WTC11 (cell line): ENCODE results near the gene PURA. TPM values are rescaled to one million over a fixed set of nuclear protein-coding genes. Genes with fewer than 3 reads are reported as not detected.

ENCODE experiments used
- ATAC-seq: fragments of 200-7000 bp; cut with Tn5 transposase; 2 replicates; pipeline ENCODE4 v1.10.0; 2021; ENCODE audit warnings: mild to moderate bottlenecking, moderate library complexity
- CTCF ChIA-PET: fragments of 300-600 bp; sonication (Branson Sonifier 250); formaldehyde crosslinking; loops from one replicate; lab custom pipeline; 2021; ENCODE audit warnings: antibody characterized with exemption; lab: Charles Lee
- POLR2A ChIA-PET: fragments of 350-600 bp; sonication (Branson Sonifier 250); formaldehyde crosslinking; loops from one replicate; lab custom pipeline; 2021; ENCODE audit warnings: antibody characterized with exemption; lab: Charles Lee
- DNase-seq: peaks from one replicate; pipeline ENCODE4 v3.0.0; 2021; ENCODE audit warnings: low spot score
- H3K27ac Mint-ChIP-seq: 2 replicates; pipeline ENCODE4 v1.8.0; 2021; ENCODE audit warnings: mixed read lengths
- H3K27me3 Mint-ChIP-seq: 2 replicates; pipeline ENCODE4 v1.8.0; 2021; ENCODE audit warnings: low read depth, mild to moderate bottlenecking, moderate library complexity, mixed read lengths
- H3K36me3 Mint-ChIP-seq: 2 replicates; pipeline ENCODE4 v1.8.0; 2021; ENCODE audit warnings: mixed read lengths
- H3K4me1 Mint-ChIP-seq: 2 replicates; pipeline ENCODE4 v1.8.0; 2022; ENCODE audit warnings: mixed read lengths
- H3K4me3 Mint-ChIP-seq: 2 replicates; pipeline ENCODE4 v1.8.0; 2021; ENCODE audit warnings: mild to moderate bottlenecking, moderate library complexity, mixed read lengths
- H3K9me3 Mint-ChIP-seq: 2 replicates; pipeline ENCODE4 v1.8.0; 2021; ENCODE audit warnings: mixed read lengths
- CBFB ChIP-seq: sonication (generic); formaldehyde crosslinking; IDR thresholded peaks from 2 replicates; pipeline ENCODE4 v1.8.1; 2022; ENCODE audit warnings: mild to moderate bottlenecking, low read depth, missing genetic modification reagents
- FOXP1 ChIP-seq: sonication (generic); formaldehyde crosslinking; IDR thresholded peaks from 2 replicates; pipeline ENCODE4 v1.8.0; 2022; ENCODE audit warnings: missing genetic modification reagents, mild to moderate bottlenecking, moderate library complexity, borderline replicate concordance
- GRHL2 ChIP-seq: fragments of 250-450 bp; sonication (Bioruptor Pico); IDR thresholded peaks from 2 replicates; pipeline ENCODE4 v1.8.0; 2022; ENCODE audit warnings: mild to moderate bottlenecking, moderate library complexity; ENCODE audit not compliant: insufficient replicate concordance, severe bottlenecking
- JUN ChIP-seq: sonication (generic); formaldehyde crosslinking; IDR thresholded peaks from 2 replicates; pipeline ENCODE4 v1.8.0; 2023; ENCODE audit warnings: mild to moderate bottlenecking, missing genetic modification reagents
- OVOL2 ChIP-seq: fragments of 250-450 bp; sonication (Bioruptor Pico); IDR thresholded peaks from 2 replicates; pipeline ENCODE4 v1.9.0; 2021; ENCODE audit warnings: mild to moderate bottlenecking, borderline replicate concordance
- RELA ChIP-seq: sonication (generic); formaldehyde crosslinking; IDR thresholded peaks from 2 replicates; pipeline ENCODE4 v1.8.1; 2022; ENCODE audit warnings: missing genetic modification reagents, mild to moderate bottlenecking, borderline replicate concordance
- SP1 ChIP-seq: sonication (generic); formaldehyde crosslinking; conservative IDR thresholded peaks from 2 replicates; pipeline ENCODE4 v1.8.1; 2022; ENCODE audit warnings: missing genetic modification reagents
- TP53 ChIP-seq: sonication (generic); formaldehyde crosslinking; IDR thresholded peaks from 2 replicates; pipeline ENCODE4 v1.8.1; 2023; ENCODE audit warnings: mild to moderate bottlenecking, missing genetic modification reagents
- ZNF138 ChIP-seq: sonication (generic); formaldehyde crosslinking; conservative IDR thresholded peaks from 2 replicates; pipeline ENCODE4 v1.8.1; 2022; ENCODE audit warnings: mild to moderate bottlenecking, moderate library complexity, missing genetic modification reagents
- total RNA-seq: library from RNA; stranded (reverse); gene quantifications from 3 replicates; pipeline ENCODE4 v1.2.3, GENCODE V29; 2021
- TF ChIP-seq, protein P1 (sequence below): sonication (generic); formaldehyde crosslinking; conservative IDR thresholded peaks from 2 replicates; pipeline ENCODE4 v1.8.1; 2022; ENCODE audit warnings: mild to moderate bottlenecking, missing genetic modification reagents
- TF ChIP-seq, protein P2 (sequence below): sonication (generic); formaldehyde crosslinking; IDR thresholded peaks from 2 replicates; pipeline ENCODE4 v1.8.0; 2023; ENCODE audit warnings: missing genetic modification reagents, mild to moderate bottlenecking, borderline replicate concordance
- TF ChIP-seq, protein P3 (sequence below): sonication (generic); formaldehyde crosslinking; IDR thresholded peaks from 2 replicates; pipeline ENCODE4 v1.8.1; 2023; ENCODE audit warnings: mild to moderate bottlenecking, missing genetic modification reagents
- TF ChIP-seq, protein P4 (sequence below): sonication (generic); formaldehyde crosslinking; IDR thresholded peaks from 2 replicates; pipeline ENCODE4 v1.8.1; 2022; ENCODE audit warnings: low read depth, missing genetic modification reagents, borderline replicate concordance
- TF ChIP-seq, protein P5 (sequence below): sonication (generic); formaldehyde crosslinking; IDR thresholded peaks from 2 replicates; pipeline ENCODE4 v1.8.1; 2023; ENCODE audit warnings: mild to moderate bottlenecking, missing genetic modification reagents, moderate library complexity
- TF ChIP-seq, protein P6 (sequence below): sonication (generic); formaldehyde crosslinking; IDR thresholded peaks from 2 replicates; pipeline ENCODE4 v1.8.0; 2022; ENCODE audit warnings: mild to moderate bottlenecking, missing genetic modification reagents
- TF ChIP-seq, protein P7 (sequence below): sonication (generic); formaldehyde crosslinking; IDR thresholded peaks from 2 replicates; pipeline ENCODE4 v1.8.1; 2022; ENCODE audit warnings: mild to moderate bottlenecking, missing genetic modification reagents, moderate library complexity, borderline replicate concordance
- TF ChIP-seq, protein P8 (sequence below): fragments of 250-450 bp; sonication (Bioruptor Pico); IDR thresholded peaks from 2 replicates; pipeline ENCODE4 v1.9.0; 2021; ENCODE audit warnings: mild to moderate bottlenecking

PURA gene
- total RNA-seq, 1 experiment from 2014 or later = 9.0 TPM

DNA sequence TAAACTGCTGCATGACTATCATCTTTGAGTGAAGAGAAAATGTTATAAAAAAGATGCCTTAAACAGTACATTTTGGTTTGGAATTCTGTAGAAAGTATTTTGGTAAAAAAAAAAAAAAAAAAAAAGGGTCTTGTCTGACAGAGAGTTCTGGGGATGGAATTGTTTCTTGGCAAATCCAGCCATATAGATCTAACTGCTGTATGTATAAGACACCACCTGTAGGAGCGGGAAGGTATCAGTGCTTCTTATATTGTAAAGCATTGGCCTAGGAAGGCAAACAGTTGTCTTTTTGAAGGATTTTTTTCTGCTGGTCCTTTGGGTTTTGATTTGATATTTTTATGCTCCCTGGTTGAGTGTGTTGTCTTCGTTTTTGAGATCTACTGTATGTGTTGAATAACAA is 2.8 kb downstream of the PURA start:
- DNase-seq = no peak
- TF ChIP-seq CBFB (no peak), OVOL2 (CRISPR knock-in tag) (no peak), SP1 (CRISPR knock-in tag) (no peak)
- TF ChIP-seq, protein P1, sequence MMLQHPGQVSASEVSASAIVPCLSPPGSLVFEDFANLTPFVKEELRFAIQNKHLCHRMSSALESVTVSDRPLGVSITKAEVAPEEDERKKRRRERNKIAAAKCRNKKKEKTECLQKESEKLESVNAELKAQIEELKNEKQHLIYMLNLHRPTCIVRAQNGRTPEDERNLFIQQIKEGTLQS = no peak
- TF ChIP-seq, protein P2, sequence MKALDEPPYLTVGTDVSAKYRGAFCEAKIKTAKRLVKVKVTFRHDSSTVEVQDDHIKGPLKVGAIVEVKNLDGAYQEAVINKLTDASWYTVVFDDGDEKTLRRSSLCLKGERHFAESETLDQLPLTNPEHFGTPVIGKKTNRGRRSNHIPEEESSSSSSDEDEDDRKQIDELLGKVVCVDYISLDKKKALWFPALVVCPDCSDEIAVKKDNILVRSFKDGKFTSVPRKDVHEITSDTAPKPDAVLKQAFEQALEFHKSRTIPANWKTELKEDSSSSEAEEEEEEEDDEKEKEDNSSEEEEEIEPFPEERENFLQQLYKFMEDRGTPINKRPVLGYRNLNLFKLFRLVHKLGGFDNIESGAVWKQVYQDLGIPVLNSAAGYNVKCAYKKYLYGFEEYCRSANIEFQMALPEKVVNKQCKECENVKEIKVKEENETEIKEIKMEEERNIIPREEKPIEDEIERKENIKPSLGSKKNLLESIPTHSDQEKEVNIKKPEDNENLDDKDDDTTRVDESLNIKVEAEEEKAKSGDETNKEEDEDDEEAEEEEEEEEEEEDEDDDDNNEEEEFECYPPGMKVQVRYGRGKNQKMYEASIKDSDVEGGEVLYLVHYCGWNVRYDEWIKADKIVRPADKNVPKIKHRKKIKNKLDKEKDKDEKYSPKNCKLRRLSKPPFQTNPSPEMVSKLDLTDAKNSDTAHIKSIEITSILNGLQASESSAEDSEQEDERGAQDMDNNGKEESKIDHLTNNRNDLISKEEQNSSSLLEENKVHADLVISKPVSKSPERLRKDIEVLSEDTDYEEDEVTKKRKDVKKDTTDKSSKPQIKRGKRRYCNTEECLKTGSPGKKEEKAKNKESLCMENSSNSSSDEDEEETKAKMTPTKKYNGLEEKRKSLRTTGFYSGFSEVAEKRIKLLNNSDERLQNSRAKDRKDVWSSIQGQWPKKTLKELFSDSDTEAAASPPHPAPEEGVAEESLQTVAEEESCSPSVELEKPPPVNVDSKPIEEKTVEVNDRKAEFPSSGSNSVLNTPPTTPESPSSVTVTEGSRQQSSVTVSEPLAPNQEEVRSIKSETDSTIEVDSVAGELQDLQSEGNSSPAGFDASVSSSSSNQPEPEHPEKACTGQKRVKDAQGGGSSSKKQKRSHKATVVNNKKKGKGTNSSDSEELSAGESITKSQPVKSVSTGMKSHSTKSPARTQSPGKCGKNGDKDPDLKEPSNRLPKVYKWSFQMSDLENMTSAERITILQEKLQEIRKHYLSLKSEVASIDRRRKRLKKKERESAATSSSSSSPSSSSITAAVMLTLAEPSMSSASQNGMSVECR = no peak
- TF ChIP-seq, protein P3, sequence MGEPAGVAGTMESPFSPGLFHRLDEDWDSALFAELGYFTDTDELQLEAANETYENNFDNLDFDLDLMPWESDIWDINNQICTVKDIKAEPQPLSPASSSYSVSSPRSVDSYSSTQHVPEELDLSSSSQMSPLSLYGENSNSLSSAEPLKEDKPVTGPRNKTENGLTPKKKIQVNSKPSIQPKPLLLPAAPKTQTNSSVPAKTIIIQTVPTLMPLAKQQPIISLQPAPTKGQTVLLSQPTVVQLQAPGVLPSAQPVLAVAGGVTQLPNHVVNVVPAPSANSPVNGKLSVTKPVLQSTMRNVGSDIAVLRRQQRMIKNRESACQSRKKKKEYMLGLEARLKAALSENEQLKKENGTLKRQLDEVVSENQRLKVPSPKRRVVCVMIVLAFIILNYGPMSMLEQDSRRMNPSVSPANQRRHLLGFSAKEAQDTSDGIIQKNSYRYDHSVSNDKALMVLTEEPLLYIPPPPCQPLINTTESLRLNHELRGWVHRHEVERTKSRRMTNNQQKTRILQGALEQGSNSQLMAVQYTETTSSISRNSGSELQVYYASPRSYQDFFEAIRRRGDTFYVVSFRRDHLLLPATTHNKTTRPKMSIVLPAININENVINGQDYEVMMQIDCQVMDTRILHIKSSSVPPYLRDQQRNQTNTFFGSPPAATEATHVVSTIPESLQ (CRISPR knock-in tag) = no peak
- TF ChIP-seq, protein P4, sequence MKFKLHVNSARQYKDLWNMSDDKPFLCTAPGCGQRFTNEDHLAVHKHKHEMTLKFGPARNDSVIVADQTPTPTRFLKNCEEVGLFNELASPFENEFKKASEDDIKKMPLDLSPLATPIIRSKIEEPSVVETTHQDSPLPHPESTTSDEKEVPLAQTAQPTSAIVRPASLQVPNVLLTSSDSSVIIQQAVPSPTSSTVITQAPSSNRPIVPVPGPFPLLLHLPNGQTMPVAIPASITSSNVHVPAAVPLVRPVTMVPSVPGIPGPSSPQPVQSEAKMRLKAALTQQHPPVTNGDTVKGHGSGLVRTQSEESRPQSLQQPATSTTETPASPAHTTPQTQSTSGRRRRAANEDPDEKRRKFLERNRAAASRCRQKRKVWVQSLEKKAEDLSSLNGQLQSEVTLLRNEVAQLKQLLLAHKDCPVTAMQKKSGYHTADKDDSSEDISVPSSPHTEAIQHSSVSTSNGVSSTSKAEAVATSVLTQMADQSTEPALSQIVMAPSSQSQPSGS (CRISPR knock-in tag) = no peak
- peaks cover 49% of the 10 kb centered on the region for H3K4me1 Mint-ChIP-seq
- CTCF ChIA-PET = interaction anchor here (7.1 kb wide), 1 partner anchor 29 kb away, joined by 73 read pairs; no protein-coding TSS in a partner anchor
- H3K27ac Mint-ChIP-seq = no peak overlapping the region
- no peak for ATAC-seq
- H3K4me3 Mint-ChIP-seq = no peak overlapping the region; the same call in 1 of the 2 replicates
- H3K27me3 Mint-ChIP-seq = peaks cover 48% of the 10 kb centered on the region
- no peaks in the 10 kb centered on the region for H3K9me3 Mint-ChIP-seq
- POLR2A ChIA-PET = no interaction called here
- H3K36me3 Mint-ChIP-seq = no peaks in the 10 kb centered on the region

DNA sequence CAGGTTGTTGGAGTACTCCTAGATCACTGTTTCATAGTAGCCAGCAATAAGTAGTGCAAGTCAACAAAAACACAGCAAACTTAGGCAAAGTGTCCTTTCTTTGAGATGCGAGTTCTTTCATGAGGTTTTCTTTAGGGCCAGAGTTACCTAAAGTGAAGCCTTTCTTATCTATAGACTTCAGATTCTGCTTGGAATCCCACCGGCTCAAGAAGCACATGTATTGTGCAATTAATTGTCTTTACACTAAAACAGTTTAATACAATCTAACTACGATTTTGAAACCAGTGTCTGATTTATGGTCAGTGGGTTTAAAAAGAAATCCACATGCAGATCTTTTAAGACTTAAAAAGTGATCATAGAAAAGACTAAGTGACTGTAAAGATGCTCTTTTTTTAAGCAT is 3.6 kb downstream of the PURA start:
- no peaks in the 10 kb centered on the region for H3K36me3 Mint-ChIP-seq
- ChIA-PET POLR2A (interaction anchor here (0.5 kb wide), 1 partner anchor 813 kb away, joined by 3 read pairs; no protein-coding TSS in a partner anchor), CTCF (interaction anchor here (1.1 to 7.1 kb wide), 5 partner anchors 28 to 88 kb away, joined by 3 to 73 read pairs (median 4); no protein-coding TSS in a partner anchor)
- ATAC-seq = no peak
- H3K4me1 Mint-ChIP-seq = peaks cover 41% of the 10 kb centered on the region
- H3K27me3 Mint-ChIP-seq = peaks cover 40% of the 10 kb centered on the region
- no peak for DNase-seq
- H3K27ac Mint-ChIP-seq = no peak overlapping the region
- TF ChIP-seq RELA (CRISPR knock-in tag) = no peak
- TF ChIP-seq TP53 = no peak
- TF ChIP-seq, protein P5, sequence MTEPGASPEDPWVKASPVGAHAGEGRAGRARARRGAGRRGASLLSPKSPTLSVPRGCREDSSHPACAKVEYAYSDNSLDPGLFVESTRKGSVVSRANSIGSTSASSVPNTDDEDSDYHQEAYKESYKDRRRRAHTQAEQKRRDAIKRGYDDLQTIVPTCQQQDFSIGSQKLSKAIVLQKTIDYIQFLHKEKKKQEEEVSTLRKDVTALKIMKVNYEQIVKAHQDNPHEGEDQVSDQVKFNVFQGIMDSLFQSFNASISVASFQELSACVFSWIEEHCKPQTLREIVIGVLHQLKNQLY (CRISPR knock-in tag) = no peak
- no peak for TF ChIP-seq GRHL2 (CRISPR knock-in tag)
- TF ChIP-seq, protein P6, sequence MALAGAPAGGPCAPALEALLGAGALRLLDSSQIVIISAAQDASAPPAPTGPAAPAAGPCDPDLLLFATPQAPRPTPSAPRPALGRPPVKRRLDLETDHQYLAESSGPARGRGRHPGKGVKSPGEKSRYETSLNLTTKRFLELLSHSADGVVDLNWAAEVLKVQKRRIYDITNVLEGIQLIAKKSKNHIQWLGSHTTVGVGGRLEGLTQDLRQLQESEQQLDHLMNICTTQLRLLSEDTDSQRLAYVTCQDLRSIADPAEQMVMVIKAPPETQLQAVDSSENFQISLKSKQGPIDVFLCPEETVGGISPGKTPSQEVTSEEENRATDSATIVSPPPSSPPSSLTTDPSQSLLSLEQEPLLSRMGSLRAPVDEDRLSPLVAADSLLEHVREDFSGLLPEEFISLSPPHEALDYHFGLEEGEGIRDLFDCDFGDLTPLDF (CRISPR knock-in tag) = no peak
- TF ChIP-seq, protein P7, sequence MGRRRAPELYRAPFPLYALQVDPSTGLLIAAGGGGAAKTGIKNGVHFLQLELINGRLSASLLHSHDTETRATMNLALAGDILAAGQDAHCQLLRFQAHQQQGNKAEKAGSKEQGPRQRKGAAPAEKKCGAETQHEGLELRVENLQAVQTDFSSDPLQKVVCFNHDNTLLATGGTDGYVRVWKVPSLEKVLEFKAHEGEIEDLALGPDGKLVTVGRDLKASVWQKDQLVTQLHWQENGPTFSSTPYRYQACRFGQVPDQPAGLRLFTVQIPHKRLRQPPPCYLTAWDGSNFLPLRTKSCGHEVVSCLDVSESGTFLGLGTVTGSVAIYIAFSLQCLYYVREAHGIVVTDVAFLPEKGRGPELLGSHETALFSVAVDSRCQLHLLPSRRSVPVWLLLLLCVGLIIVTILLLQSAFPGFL = no peak
- no peak for TF ChIP-seq ZNF138 (CRISPR knock-in tag)
- TF ChIP-seq FOXP1 (CRISPR knock-in tag) = no peak
- TF ChIP-seq, protein P8, sequence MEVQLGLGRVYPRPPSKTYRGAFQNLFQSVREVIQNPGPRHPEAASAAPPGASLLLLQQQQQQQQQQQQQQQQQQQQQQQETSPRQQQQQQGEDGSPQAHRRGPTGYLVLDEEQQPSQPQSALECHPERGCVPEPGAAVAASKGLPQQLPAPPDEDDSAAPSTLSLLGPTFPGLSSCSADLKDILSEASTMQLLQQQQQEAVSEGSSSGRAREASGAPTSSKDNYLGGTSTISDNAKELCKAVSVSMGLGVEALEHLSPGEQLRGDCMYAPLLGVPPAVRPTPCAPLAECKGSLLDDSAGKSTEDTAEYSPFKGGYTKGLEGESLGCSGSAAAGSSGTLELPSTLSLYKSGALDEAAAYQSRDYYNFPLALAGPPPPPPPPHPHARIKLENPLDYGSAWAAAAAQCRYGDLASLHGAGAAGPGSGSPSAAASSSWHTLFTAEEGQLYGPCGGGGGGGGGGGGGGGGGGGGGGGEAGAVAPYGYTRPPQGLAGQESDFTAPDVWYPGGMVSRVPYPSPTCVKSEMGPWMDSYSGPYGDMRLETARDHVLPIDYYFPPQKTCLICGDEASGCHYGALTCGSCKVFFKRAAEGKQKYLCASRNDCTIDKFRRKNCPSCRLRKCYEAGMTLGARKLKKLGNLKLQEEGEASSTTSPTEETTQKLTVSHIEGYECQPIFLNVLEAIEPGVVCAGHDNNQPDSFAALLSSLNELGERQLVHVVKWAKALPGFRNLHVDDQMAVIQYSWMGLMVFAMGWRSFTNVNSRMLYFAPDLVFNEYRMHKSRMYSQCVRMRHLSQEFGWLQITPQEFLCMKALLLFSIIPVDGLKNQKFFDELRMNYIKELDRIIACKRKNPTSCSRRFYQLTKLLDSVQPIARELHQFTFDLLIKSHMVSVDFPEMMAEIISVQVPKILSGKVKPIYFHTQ (CRISPR knock-in tag) = no peak
- TF ChIP-seq JUN (CRISPR knock-in tag) = no peak
- no peak overlapping the region for H3K4me3 Mint-ChIP-seq
- no peaks in the 10 kb centered on the region for H3K9me3 Mint-ChIP-seq
